GM10248 (cell line): ENCODE results near the gene FADS1.

ENCODE experiments used
- CTCF ChIA-PET: fragments of 300-600 bp; sonication (Branson Sonifier 250); formaldehyde crosslinking; extraction: SDS; loops from one replicate; lab custom pipeline; 2021; ENCODE audit warnings: antibody characterized with exemption; lab: Yijun Ruan, JAX
- POLR2A ChIA-PET: fragments of 350-650 bp; sonication (Branson Sonifier 250); formaldehyde crosslinking; extraction: SDS; loops from one replicate; lab custom pipeline; 2020; ENCODE audit warnings: antibody characterized with exemption; lab: Yijun Ruan, JAX
- DNase-seq: peaks from one replicate; pipeline ENCODE4 v3.0.0; 2012; ENCODE audit errors: extremely low spot score
- TF ChIP-seq, protein P1 (sequence below): IDR thresholded peaks from 2 replicates; pipeline ENCODE4 v1.5.1; 2012; ENCODE audit warnings: mild to moderate bottlenecking, low read depth; ENCODE audit errors: extremely low read depth, missing control alignments, control extremely low read depth

Gene FADS1

DNA sequence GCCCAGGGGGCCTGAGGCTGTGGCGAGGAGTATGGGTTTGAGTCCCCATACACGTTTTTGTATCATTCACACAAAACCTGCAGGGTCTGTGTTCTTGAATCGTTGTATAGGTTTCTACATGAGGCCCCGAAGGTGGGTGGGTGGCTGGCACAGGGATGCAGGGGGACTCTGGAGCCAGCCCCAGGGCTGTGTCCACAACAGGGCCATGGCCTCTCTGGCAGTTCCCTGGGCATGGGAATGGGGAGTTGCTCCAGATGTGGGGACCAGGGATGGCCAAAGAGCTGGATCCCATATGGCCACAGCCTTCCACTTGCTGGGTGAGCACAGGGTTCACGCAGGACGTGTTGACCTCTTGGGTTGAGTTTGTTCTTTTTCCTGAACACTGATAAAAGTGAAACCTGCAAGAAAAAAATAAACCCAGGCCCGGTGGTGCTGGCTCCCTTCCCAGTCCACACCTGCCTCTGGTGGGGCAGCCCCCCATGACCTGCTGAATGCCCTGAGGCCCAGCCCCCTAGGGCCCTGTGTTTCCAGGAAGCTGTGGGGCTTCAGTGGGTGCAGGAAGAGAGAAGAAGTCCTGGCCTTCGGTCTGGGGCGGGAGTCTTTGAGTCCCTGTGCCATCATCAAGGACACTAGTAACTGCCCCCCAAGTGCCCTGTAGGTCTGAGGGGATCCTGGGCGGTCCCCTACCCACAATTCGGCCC, 48.3 kb downstream of the FADS1 start:
- TF ChIP-seq, protein P1, sequence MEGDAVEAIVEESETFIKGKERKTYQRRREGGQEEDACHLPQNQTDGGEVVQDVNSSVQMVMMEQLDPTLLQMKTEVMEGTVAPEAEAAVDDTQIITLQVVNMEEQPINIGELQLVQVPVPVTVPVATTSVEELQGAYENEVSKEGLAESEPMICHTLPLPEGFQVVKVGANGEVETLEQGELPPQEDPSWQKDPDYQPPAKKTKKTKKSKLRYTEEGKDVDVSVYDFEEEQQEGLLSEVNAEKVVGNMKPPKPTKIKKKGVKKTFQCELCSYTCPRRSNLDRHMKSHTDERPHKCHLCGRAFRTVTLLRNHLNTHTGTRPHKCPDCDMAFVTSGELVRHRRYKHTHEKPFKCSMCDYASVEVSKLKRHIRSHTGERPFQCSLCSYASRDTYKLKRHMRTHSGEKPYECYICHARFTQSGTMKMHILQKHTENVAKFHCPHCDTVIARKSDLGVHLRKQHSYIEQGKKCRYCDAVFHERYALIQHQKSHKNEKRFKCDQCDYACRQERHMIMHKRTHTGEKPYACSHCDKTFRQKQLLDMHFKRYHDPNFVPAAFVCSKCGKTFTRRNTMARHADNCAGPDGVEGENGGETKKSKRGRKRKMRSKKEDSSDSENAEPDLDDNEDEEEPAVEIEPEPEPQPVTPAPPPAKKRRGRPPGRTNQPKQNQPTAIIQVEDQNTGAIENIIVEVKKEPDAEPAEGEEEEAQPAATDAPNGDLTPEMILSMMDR = no peak
- ChIA-PET POLR2A (interaction anchor here (1.0 kb wide), 1 partner anchor 23 kb away, joined by 3 read pairs; the partner anchor contains the start of gene TMEM258), CTCF (no interaction called here)
- DNase-seq = no peak

DNA sequence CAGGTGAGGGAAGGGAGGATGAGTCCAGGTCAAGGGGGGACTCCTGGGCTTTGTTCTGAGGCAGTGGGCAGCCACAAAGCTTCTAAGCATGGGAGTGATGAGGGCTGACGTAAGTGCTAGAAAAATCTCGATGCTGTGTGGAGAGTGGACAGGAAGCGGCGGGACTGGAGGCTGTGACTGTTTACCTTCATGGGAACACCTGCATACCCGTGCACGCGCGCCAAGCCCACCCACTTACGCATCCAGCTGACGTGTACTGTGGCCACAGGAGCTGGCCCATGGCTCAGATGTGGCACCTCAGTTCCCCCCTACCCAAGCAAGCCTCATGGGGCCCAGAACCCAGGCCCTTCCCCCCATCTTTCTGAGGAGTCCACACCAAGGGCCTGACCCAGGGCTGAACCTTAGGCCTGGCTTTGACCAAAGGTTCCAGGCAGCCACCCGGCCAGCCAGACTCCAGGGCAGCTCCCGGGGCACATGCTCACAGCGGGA, 50.4 kb downstream of the FADS1 start:
- POLR2A ChIA-PET = interaction anchor here (0.6 kb wide), 1 partner anchor 27 kb away, joined by 3 read pairs; the partner anchor contains the start of gene FEN1
- no peak for DNase-seq
- CTCF ChIA-PET = interaction anchor here (1.0 to 2.6 kb wide), 6 partner anchors 9 to 133 kb away, joined by 3 to 8 read pairs (median 4); no protein-coding TSS in a partner anchor
- TF ChIP-seq, protein P1 = no peak

DNA sequence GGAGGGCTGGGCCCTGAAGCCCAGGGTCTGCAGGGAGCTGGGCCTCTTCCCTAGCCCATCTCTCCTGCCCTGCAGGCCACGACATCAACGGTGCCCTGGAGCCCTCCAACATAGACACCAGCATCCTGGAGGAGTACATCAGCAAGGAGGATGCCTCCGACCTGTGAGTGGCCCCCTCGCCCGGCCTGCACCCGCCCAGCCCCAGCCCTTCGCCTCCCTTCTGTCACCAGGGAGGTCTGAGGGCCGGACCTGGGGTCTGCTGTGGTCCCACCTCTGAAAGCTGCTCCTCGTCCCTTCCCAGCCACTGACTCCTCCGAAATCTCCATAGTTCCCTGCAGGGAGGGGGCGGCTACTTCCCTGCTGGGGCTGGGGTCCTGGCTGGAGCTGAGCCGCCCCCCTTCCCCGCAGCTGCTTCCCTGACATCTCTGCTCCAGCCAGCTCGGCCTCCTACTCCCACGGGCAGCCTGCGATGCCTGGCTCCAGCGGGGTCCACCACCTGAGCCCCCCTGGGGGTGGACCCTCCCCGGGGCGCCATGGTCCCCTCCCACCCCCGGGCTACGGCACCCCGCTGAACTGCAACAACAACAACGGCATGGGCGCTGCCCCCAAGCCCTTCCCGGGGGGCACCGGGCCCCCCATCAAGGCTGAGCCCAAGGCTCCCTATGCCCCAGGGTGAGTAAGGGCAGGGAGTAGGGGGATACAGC, 51.1 kb downstream of the FADS1 start:
- POLR2A ChIA-PET = no interaction called here
- CTCF ChIA-PET = interaction anchor here (0.6 to 2.6 kb wide), 4 partner anchors 12 to 18 kb away, joined by 3 to 10 read pairs (median 7); no protein-coding TSS in a partner anchor
- TF ChIP-seq, protein P1 = no peak
- DNase-seq = no peak

DNA sequence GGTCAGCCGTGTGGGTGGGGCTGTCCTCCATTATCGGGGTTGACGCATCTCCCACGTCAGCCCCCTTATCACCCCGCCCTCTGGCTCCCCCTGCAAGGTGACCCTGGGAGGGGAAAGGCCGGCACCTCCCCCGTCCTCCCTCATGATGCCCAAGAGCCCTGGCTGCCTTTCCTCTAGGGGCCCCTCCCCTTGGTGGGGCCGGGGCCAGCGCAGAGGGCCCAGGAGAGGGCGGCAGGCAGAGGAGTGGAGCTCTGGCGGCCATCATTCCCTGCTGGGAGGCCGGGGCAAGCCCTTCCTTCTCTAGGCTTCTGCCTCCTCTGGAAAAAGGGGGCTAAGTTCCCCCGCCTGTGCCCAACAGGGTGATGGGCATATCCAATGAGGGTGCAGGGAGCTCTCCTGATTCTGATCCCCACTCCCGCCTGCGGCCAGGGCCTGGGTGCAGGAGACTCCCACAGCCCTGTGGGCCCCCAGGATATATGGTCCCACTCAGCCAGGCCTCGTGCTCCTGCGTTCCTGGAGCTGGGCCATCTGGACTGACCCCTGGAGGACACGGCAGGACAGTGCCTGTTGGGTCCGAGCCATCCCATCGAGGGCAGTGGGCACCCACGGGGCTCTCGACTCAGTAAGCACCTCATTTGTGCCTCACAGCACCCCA, 52.1 kb downstream of the FADS1 start:
- TF ChIP-seq, protein P1 = no peak
- ChIA-PET POLR2A (no interaction called here), CTCF (interaction anchor here (1.0 to 2.6 kb wide), 4 partner anchors 15 to 31 kb away, joined by 3 to 10 read pairs (median 6); no protein-coding TSS in a partner anchor)
- no peak for DNase-seq

DNA sequence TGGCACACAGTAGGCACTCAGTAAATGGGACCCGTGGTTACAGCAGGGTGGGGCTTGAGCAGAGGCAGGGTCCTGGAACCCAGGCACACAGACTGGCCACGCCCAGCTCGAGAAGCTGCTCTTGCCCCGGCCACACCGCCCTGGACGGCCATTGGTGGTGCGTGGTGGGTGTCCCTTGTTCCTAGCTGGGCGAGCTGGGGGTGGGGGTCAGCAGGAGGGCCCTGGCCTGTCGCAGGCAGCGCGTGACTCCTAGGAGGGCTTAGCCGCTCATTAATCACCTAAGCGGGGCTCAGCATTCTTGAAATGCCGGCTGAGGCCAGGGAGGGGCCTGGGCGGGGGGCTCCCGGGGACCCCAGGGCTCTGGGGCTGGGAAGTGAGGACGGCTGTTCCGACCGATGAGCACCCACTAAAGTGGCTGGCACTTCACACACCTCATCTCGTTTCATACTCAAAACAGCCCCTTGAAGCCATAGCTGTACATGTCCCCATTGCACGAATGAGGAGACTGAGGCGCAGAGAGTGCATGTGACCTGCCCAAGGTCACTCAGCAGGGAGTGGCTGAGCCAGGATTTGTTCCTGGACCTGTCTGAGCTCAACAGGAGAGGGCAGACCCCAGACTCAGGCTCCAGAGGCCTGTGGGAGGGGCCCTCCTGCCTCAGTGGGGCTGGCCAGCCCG, 52.7 kb downstream of the FADS1 start:
- no peak for DNase-seq
- ChIA-PET CTCF (interaction anchor here (1.0 to 2.4 kb wide), 4 partner anchors 13 to 31 kb away, joined by 3 to 10 read pairs (median 4); no protein-coding TSS in a partner anchor), POLR2A (no interaction called here)
- TF ChIP-seq, protein P1 = no peak
